Right renal pelvis (tissue), 4 donors: ENCODE data around the gene USP12. TPM values are rescaled to one million over a fixed set of nuclear protein-coding genes. Genes with fewer than 3 reads are reported as not detected.

Source experiments
- DNase-seq, 4 donors: peaks; one replicate each; pipeline ENCODE4 v3.0.0-alpha.2; 2013; ENCODE audit warnings: low read depth in 4 of 4, low spot score in 3 of 4, missing footprints in 1 of 4
- polyA plus RNA-seq, 4 donors: library from polyadenylated mRNA; unstranded; fragments of 120-200 nt; gene quantifications; one replicate each; pipeline ENCODE4 v1.2.1, GENCODE V29; 2013; ENCODE audit not compliant: insufficient read length in 4 of 4

USP12 gene
- polyA plus RNA-seq, 4 donors: 29.6 to 40.8 (median 38.9) TPM

GRCh38 chr13:27016875-27017274, 154.7 kb downstream of the USP12 start:
- DNase-seq: no peak

Other genes with a start within 250 kb of the USP12 start
- 100 to 1,000 TPM; 694 to 850 (median 720) TPM for gene RPL21, start 79.7 kb upstream of the USP12 start, polyA plus RNA-seq
- gene RASL11A, start 99.0 kb upstream of the USP12 start, polyA plus RNA-seq: 10 to 100 TPM; 29.4 to 40.3 (median 32.0) TPM